Karpas-422 (cell line): ENCODE results near the gene CABCOCO1. TPM values are rescaled to one million over a fixed set of nuclear protein-coding genes. Genes with fewer than 3 reads are reported as not detected.

Source experiments
- DNase-seq: peaks from one replicate; pipeline ENCODE4 v3.0.0-alpha.2; 2015
- H2AFZ ChIP-seq: fragments of 200-600 bp; sonication (generic); 2 replicates; pipeline ENCODE4 v1.6.1; 2014; ENCODE audit warnings: antibody characterized with exemption, low read length, mixed read lengths
- H3K27ac ChIP-seq: fragments of 200-600 bp; sonication (generic); 2 replicates; pipeline ENCODE4 v1.5.1; 2014; ENCODE audit warnings: mild to moderate bottlenecking, low read length, moderate library complexity
- H3K27me3 ChIP-seq: fragments of 200-600 bp; sonication (generic); 2 replicates; pipeline ENCODE4 v1.6.1; 2014; ENCODE audit warnings: low read length, mixed read lengths
- H3K36me3 ChIP-seq: fragments of 200-600 bp; sonication (generic); 2 replicates; pipeline ENCODE4 v1.6.1; 2014; ENCODE audit warnings: low read length, mixed read lengths; ENCODE audit not compliant: insufficient read depth
- H3K4me1 ChIP-seq: fragments of 200-600 bp; sonication (generic); 2 replicates; pipeline ENCODE4 v1.6.1; 2014; ENCODE audit warnings: mild to moderate bottlenecking, low read length, mixed read lengths
- H3K4me2 ChIP-seq: fragments of 200-600 bp; sonication (generic); 2 replicates; pipeline ENCODE4 v1.6.1; 2014; ENCODE audit warnings: low read length, low read depth, mild to moderate bottlenecking; ENCODE audit not compliant: poor library complexity, severe bottlenecking
- H3K4me3 ChIP-seq: fragments of 200-600 bp; sonication (generic); 2 replicates; pipeline ENCODE4 v1.5.1; 2014; ENCODE audit warnings: mild to moderate bottlenecking, antibody characterized with exemption, low read length, mixed read lengths
- H3K79me2 ChIP-seq: fragments of 200-600 bp; sonication (generic); 2 replicates; pipeline ENCODE4 v1.6.1; 2014; ENCODE audit warnings: mild to moderate bottlenecking, low read length, mixed read lengths
- H3K9ac ChIP-seq: fragments of 200-600 bp; sonication (generic); 2 replicates; pipeline ENCODE4 v1.6.0; 2014; ENCODE audit warnings: low read length
- H3K9me2 ChIP-seq: fragments of 200-600 bp; sonication (generic), shearing (Covaris generic); replicated peaks from 2 replicates; pipeline ENCODE4 v1.6.0; 2014; ENCODE audit warnings: mild to moderate bottlenecking, low read length, moderate library complexity; ENCODE audit not compliant: insufficient read depth
- H3K9me3 ChIP-seq: fragments of 300-700, 200-600 bp; sonication (generic); 2 replicates; pipeline ENCODE4 v1.6.1; 2014; ENCODE audit warnings: low read length, mixed read lengths
- H4K20me1 ChIP-seq: fragments of 200-600 bp; sonication (generic); 2 replicates; pipeline ENCODE4 v1.6.1; 2014; ENCODE audit warnings: mild to moderate bottlenecking, antibody characterized with exemption, low read length, low read depth; ENCODE audit not compliant: insufficient read depth
- total RNA-seq: library from RNA; depleted of rRNA; stranded (reverse); fragments of >200 nt; shearing (Covaris generic); gene quantifications from 2 replicates; pipeline ENCODE4 v1.2.3, GENCODE V29; 2014; ENCODE audit warnings: low replicate concordance

The CABCOCO1 gene
- total RNA-seq, 1 experiment from 2014 or later = not detected

DNA sequence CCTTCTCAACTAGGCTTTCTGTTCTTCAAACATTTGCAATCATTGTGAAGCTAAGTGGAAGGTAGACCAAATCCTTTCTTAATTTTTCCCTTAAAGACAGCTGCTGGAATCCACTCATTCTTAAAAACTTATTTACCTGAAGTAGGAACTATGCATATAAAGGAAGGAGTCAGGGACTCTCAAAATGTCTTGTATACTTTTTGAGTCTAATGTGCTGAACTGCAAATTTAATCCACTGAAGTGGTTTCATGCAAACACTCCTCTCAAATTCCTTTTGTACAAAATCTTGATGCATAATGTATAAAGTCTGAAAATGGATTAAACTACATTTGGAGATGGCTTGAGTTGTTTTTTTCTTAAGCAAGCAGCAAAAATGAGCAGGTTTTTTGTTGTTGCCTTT lies 118.0 kb downstream of the CABCOCO1 start:
- H3K79me2 ChIP-seq = no peaks in the 10 kb centered on the region
- H2AFZ ChIP-seq = no peak overlapping the region
- no peaks in the 10 kb centered on the region for H3K9me3 ChIP-seq
- DNase-seq = no peak
- no peak overlapping the region for H3K27ac ChIP-seq
- no peaks in the 10 kb centered on the region for H4K20me1 ChIP-seq
- no peaks in the 10 kb centered on the region for H3K9me2 ChIP-seq
- no peaks in the 10 kb centered on the region for H3K27me3 ChIP-seq
- no peaks in the 10 kb centered on the region for H3K4me1 ChIP-seq
- H3K4me3 ChIP-seq = no peak overlapping the region
- no peak overlapping the region for H3K9ac ChIP-seq
- no peaks in the 10 kb centered on the region for H3K36me3 ChIP-seq
- H3K4me2 ChIP-seq = no peak overlapping the region

DNA sequence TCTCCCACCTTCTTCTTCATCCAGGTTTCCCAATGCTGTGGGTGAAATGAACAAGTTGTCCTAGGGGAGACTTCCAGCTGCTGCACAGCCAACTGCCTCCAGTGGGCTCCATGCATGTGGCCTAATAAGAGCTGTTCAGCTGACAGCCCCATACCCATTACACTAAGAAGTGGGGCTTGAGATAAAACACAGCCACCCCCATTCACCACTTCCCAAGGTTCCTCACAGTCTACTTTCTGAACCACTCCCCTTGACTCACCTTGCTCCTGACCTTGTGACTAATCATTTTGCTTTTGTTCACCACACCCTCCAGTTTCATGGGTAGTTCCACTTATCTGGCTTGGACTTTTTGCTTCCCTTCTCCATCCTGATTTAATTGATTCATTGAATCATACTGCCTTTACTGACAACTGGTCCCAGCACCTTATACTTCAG lies 119.3 kb downstream of the CABCOCO1 start:
- H3K79me2 ChIP-seq = no peaks in the 10 kb centered on the region
- H3K4me2 ChIP-seq = no peak overlapping the region
- no peak overlapping the region for H2AFZ ChIP-seq

DNA sequence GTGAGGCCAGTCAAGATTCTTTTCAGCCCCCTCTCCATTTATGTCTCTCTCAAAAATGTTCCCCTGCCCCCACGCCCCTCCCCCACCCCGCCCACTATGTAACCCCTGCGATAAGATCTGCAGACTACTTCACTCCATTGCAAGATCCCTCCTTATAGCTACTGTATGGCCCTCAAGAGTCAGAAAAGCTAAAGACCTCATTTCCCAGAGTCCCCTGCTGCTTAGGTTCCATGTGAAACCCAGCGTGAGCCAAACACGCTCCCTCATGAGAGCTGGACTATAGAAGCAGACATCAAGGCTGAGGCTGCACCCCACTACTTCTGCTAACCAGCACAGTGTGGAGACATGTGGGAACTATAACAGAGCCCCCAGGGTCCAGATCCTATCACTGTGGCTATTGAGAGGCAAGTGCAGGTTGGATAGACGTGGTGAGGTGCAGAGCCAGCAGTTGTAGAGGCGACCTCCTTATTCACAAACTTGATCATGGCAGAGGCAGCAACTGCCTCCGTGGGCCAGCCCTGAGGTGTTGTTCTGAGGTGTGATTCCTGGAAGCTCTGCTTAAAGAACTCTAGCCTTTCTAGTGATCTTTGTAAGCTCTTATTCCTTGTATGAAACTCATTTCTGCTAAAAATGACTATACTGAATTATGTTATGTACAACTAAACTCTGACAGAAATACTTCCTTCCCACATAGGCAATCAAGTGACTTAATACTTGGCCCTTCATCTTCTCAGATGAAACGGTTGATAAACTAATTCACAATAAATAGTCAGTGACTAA lies 121.8 kb downstream of the CABCOCO1 start:
- no peaks in the 10 kb centered on the region for H3K9me2 ChIP-seq
- no peak overlapping the region for H3K27ac ChIP-seq
- H3K4me3 ChIP-seq = no peak overlapping the region
- H2AFZ ChIP-seq = no peak overlapping the region
- H3K36me3 ChIP-seq = no peaks in the 10 kb centered on the region
- H3K27me3 ChIP-seq = 0 out of 2 replicates have a peak, but pooled peaks cover 3% of the 10 kb centered on the region
- H4K20me1 ChIP-seq = no peaks in the 10 kb centered on the region
- no peaks in the 10 kb centered on the region for H3K79me2 ChIP-seq
- H3K4me2 ChIP-seq = no peak overlapping the region
- no peak overlapping the region for H3K9ac ChIP-seq
- no peaks in the 10 kb centered on the region for H3K9me3 ChIP-seq
- no peak for DNase-seq
- no peaks in the 10 kb centered on the region for H3K4me1 ChIP-seq

More for the DNA sequence above, 119.3 kb downstream of the CABCOCO1 start:
- no peak overlapping the region for H3K4me3 ChIP-seq
- H3K27ac ChIP-seq = no peak overlapping the region
- H3K9me2 ChIP-seq = no peaks in the 10 kb centered on the region
- no peaks in the 10 kb centered on the region for H3K4me1 ChIP-seq
- no peaks in the 10 kb centered on the region for H4K20me1 ChIP-seq
- no peak for DNase-seq
- no peak overlapping the region for H3K9ac ChIP-seq
- H3K27me3 ChIP-seq = no peaks in the 10 kb centered on the region
- H3K9me3 ChIP-seq = no peaks in the 10 kb centered on the region
- H3K36me3 ChIP-seq = no peaks in the 10 kb centered on the region

DNA sequence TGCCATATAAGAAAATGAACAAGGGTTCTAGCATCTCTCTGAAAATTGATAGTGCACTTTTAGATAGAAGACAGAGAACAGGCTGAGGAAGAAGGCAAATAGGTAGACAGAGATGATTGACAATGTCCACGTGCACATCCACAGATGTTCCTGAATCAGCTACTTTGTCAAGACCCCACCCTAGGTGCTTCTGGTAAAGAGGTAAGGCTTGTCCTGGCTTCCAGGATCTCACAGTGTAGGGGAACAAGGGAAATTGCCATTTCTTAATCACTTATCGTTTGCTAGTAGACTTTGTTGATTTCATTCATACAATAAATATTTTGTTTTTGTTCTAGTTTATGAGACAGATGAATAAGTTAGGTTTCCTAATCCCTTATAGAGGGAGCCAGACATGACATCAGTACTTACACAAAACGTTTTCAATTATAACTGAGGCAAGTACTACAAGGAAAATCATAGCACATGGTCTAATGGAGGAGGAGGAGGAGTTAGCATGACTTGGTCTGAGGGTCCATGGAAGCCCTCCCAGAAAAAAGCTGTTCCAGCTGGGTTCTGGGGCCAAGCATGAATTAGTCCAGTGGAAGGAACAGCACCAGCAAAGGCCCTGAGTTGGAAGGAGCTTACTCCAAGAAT lies 122.9 kb downstream of the CABCOCO1 start:
- Histone ChIP-seq H3K27ac (no peak overlapping the region), H3K4me1 (no peaks in the 10 kb centered on the region), H3K79me2 (no peaks in the 10 kb centered on the region), H4K20me1 (no peaks in the 10 kb centered on the region), H2AFZ (no peak overlapping the region), H3K9ac (no peak overlapping the region), H3K9me3 (no peaks in the 10 kb centered on the region), H3K4me2 (no peak overlapping the region), H3K9me2 (no peaks in the 10 kb centered on the region), H3K4me3 (no peak overlapping the region), H3K36me3 (no peaks in the 10 kb centered on the region), H3K27me3 (0 out of 2 replicates have a peak, but pooled peaks cover 3% of the 10 kb centered on the region)
- DNase-seq = no peak

DNA sequence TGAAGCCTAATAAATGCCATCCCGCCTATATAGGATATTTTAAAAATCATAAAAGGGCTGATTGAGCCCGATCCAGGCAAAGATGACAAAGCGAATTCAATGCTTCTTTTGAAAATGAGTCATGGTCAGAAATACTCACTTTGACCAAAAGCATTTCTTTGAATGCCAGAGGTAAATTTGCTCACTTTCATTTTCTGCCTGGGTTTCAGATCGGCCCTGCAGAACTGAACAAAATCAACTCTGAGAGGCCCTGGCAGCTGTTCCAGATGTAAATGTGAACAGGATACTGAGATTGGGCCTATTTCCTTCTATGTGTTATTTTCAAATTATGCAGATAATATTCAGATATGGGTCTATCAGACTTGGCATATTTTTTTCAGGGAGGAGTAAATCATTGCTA lies 124.0 kb downstream of the CABCOCO1 start:
- no peaks in the 10 kb centered on the region for H3K79me2 ChIP-seq
- no peak overlapping the region for H3K4me2 ChIP-seq
- H3K9me2 ChIP-seq = no peaks in the 10 kb centered on the region
- no peaks in the 10 kb centered on the region for H3K9me3 ChIP-seq
- H3K9ac ChIP-seq = no peak overlapping the region
- no peak overlapping the region for H3K27ac ChIP-seq
- DNase-seq = no peak
- no peak overlapping the region for H2AFZ ChIP-seq
- no peaks in the 10 kb centered on the region for H3K36me3 ChIP-seq
- no peaks in the 10 kb centered on the region for H3K4me1 ChIP-seq
- H3K27me3 ChIP-seq = 0 out of 2 replicates have a peak, but pooled peaks cover 3% of the 10 kb centered on the region
- no peak overlapping the region for H3K4me3 ChIP-seq
- H4K20me1 ChIP-seq = no peaks in the 10 kb centered on the region

DNA sequence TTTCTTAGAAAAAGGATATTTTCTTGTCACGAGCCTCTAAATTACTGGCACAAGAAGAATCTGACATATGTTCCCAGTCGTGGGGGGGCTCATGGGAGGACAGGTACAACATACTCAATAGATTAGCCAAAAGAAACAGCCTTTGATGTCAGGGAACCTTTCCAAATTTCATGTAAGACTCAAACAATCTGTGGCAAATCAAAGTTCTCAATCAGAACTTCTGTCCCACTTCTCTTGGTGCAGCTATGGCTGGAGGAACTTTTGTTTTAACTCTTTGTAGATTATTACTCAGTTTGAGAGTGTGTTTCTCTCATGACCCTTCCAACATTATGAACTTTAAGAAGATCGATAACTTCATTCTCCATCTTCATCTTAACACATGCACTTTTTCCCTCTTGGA lies 124.4 kb downstream of the CABCOCO1 start:
- Histone ChIP-seq H3K27me3 (0 out of 2 replicates have a peak, but pooled peaks cover 3% of the 10 kb centered on the region), H3K9me2 (no peaks in the 10 kb centered on the region), H3K9ac (no peak overlapping the region), H3K36me3 (no peaks in the 10 kb centered on the region), H2AFZ (no peak overlapping the region), H3K4me1 (no peaks in the 10 kb centered on the region), H3K27ac (no peak overlapping the region), H3K79me2 (no peaks in the 10 kb centered on the region), H3K4me2 (no peak overlapping the region), H4K20me1 (no peaks in the 10 kb centered on the region), H3K9me3 (no peaks in the 10 kb centered on the region), H3K4me3 (no peak overlapping the region)
- no peak for DNase-seq

DNA sequence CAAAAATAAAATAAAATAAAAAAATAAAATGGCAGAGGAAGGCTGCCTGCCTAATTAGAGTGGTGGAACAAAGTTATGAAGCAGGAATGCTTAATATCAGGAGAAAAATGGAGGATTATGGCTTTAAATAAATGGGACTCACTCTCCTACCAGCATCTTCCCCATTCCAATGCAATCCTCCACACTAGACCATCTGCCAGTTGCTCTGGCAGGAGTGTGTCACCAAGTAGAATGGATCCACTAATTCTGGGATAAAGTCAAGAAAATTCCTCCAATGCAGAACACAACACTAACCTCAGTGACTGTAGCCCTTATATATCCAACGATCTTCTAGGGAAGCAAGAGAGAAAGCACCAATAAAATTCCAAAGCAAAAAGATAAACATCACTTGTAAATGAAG lies 126.3 kb downstream of the CABCOCO1 start:
- Histone ChIP-seq H4K20me1 (no peaks in the 10 kb centered on the region), H2AFZ (no peak overlapping the region), H3K9me2 (no peaks in the 10 kb centered on the region), H3K27me3 (0 out of 2 replicates have a peak, but pooled peaks cover 3% of the 10 kb centered on the region), H3K4me1 (no peaks in the 10 kb centered on the region), H3K36me3 (no peaks in the 10 kb centered on the region), H3K4me3 (no peak overlapping the region), H3K27ac (no peak overlapping the region), H3K79me2 (no peaks in the 10 kb centered on the region), H3K4me2 (no peak overlapping the region), H3K9ac (no peak overlapping the region), H3K9me3 (no peaks in the 10 kb centered on the region)
- no peak for DNase-seq

DNA sequence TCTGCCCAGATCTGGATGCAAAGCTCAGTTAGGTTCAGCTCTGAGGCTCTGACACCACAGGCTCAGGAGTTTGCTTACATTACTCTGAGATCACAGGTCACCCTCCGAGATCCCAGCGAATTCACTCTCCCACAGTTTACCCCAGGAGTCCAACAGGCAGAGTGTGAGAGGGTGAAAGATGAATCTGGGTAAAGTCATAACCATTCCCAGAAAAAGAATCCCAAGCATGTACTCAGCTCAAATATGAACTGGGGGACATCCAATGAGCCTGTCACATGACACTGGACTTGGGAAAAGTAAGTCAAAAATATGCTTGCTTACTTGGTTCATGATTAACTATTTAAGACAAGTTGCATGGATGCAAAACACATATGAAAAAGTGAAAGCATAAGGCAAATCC lies 128.5 kb downstream of the CABCOCO1 start:
- H4K20me1 ChIP-seq = no peaks in the 10 kb centered on the region
- no peak overlapping the region for H3K4me3 ChIP-seq
- no peaks in the 10 kb centered on the region for H3K79me2 ChIP-seq
- no peaks in the 10 kb centered on the region for H3K36me3 ChIP-seq
- DNase-seq = no peak
- H3K9me2 ChIP-seq = no peaks in the 10 kb centered on the region
- H3K27ac ChIP-seq = no peak overlapping the region
- H2AFZ ChIP-seq = no peak overlapping the region
- no peak overlapping the region for H3K4me2 ChIP-seq
- H3K4me1 ChIP-seq = no peaks in the 10 kb centered on the region
- H3K9me3 ChIP-seq = no peaks in the 10 kb centered on the region
- 0 out of 2 replicates have a peak, but pooled peaks cover 3% of the 10 kb centered on the region for H3K27me3 ChIP-seq
- H3K9ac ChIP-seq = no peak overlapping the region
